Pons (tissue), 1 donor: ENCODE results near the gene C11orf65.
"Not testable (repeated sequence)": the region's sequence is repeated elsewhere in the genome, so short reads cannot be mapped to it uniquely, and the experiment has no call there.

Experiments used
- DNase-seq: peaks from one replicate; pipeline ENCODE4 v3.0.0-alpha.2; 2016; ENCODE audit warnings: low spot score

C11orf65 gene

GRCh38 chr11:108472681-108473080, 5.4 kb upstream of the C11orf65 start:
- DNase-seq = no peak

GRCh38 chr11:108468478-108468864, 1.1 kb upstream of the C11orf65 start:
- no peak for DNase-seq

DNA sequence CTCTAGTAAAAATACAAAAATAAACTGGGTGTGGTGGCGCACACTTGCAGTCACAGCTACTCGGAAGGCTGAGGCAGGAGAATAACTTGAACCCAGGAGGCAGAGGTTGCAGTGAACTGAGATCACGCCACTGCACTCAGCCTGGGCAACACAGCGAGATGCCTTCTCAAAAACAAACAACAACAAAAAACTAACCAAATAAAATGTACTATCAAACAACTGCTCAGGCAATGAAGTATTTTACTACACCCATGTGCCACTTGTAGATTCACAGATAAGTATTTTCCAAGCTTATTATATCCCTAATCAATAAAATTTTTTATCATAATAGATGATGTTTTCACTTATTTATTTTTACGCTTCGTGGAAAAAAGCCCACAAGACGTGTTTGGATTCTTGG, 924 bp downstream of the C11orf65 start:
- DNase-seq = no peak

DNA sequence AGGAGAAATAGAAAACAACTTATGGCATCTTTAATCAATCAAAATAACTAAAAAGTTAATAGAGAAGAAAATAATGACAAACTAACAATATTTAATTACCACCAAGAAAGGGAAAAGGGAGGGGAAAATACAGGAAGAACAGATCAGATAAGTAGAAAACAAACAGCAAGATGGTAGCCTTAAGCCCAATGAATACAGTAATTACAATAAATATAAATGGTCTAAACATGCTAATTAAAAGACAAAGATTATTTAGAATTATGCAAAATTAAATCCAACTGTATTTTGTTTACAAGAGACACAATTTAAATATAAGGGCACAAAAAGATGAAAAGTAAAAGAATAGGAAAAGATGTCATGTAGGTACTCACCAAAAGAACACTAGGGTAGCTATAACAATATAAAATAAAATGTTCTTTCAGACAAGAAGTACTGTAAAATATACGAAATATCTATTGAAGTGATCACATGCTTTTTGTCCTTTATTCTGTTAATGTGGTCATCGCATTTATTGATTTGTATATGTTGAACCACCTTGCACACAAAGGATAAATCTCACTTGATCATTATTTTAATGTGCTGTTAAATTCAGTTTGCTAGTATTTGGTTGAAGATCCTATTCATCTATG, 14.0 kb downstream of the C11orf65 start:
- DNase-seq = no peak

DNA sequence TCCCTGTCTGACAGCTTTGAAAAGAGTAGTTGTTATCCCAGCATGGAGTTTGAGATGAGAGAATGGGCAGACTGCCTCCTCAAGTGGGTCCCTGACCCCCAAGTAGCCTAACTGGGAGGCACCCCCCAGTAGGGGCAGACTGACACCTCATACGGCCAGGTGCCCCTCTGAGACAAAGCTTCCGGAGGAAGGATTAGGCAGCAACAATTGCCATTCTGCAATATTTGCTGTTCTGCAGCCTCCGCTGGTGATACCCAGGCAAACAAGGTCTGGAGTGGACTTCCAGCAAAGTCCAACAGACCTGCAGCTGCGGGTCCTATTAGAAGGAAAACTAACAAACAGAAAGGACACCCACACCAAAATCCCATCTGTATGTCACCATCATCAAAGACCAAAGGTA, 25.9 kb downstream of the C11orf65 start:
- DNase-seq = not testable (repeated sequence)

DNA sequence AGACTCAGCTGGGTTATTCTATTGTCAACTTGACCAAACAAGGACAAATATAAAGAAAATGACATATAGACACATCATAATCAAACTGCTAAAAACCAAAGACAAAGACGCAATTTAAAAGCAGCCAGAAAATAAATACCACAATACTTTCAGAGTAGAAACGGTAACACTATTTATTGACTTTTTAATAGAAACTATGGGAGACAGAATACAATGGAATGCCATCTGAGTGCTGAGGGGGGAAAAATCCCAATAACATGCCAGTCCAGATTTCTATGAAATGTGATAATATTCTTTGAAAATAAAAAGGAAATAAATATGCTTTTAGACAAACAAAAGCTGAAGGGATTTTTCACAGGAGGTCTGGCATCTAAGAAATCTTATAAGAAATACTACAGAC, 30.7 kb downstream of the C11orf65 start:
- no peak for DNase-seq

DNA sequence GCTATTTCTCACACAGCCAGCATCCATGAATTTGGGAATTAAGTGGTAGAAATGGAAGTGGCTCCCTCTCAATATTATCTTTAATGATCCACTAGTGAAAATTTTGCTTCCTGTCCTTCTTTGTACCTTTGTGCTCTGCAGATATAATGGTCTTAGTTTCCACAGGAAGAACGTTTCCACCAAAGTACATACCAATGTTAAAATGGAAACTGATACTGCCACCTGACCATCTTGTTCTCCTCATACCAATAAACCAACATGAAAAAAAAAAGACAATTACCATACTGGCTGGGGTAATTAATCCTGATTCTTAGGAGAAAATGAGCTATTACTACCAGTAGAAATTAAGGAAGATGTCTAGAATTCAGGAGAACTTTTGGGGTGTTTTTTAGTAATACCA, 32.3 kb downstream of the C11orf65 start:
- DNase-seq = no peak

- DNase-seq = no peak
Measured at GRCh38 chr11:108432783-108433182, 34.5 kb downstream of the C11orf65 start.

DNA sequence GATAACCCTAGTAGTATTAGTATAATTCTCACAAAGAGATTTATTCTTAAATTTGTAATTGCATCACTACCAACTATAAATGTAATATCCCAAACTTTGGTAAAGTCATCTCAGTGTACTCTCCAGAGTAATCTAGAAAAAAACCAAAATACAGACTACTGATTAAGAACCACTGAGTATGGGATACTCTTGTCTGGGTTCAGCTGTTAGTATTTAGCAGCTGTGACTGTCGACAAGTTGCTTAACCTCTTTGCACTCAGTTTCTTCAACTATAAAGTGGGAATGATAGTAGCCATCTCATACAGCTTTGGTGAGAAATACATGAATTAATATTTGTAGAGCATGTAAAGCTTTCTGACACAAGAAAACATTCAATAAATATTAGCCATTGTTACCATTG, 35.3 kb downstream of the C11orf65 start:
- DNase-seq = no peak

- no peak for DNase-seq
Measured at GRCh38 chr11:108431370-108431769, 36.0 kb downstream of the C11orf65 start.

- DNase-seq = not testable (repeated sequence)
Measured at GRCh38 chr11:108417551-108417950, 49.8 kb downstream of the C11orf65 start.

- no peak for DNase-seq
Measured at GRCh38 chr11:108414958-108415357, 52.4 kb downstream of the C11orf65 start.

DNA sequence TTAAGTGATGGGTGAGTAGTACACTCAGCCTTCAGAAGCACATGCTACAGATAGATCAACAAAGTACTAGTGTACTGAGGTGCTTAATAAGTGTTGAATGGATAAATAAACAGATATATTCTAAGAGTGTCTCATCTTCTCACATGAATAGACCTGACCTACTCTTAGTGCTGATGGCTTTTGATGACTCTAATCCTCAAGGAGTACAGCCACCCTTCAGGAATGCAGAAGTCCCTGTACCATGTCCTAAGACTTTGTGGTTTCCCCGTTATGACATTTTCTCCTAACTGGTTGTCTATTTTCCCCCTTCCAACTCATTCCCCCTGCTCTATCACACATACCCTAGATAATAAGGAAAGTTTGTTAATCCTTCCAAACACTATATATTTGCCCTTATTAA, 61.6 kb downstream of the C11orf65 start:
- DNase-seq = no peak

DNA sequence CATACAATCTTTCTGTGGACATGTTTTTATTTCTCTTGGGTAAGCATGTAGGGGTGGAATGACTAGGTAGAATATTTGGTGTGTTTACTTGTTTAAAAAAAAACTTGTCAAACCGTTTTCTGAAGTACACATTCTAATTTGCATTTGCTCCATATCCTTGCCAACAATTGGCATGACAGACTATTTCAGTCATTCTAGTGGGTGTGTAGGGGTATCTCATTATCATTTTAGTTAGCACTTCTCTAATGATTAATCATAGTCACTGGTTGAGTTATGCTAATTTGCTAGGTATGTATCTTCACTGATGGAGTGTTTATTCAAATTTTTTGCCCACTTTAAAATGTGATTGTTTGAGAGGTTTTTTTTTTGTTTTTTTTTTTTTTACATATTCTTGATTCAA, 64.3 kb downstream of the C11orf65 start:
- no peak for DNase-seq

DNA sequence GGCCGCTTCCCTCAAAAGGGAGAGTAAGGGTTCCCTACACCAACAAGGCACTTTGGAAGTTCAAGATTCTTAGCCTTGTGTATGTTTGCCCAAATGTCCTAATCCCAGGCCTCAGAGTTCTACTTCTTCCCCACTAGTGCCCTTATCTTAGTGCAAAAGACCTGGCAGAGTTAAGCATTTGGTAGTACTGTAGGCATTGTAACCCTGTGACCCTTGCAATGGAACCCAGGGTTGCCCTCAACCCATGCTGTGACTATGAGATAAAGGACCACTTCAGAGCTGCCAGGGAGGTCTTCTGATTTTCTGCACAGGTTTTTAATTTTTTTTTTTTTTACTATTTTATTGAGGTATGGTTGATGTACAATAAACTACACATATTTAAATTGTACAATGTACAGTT, 65.1 kb downstream of the C11orf65 start:
- DNase-seq = no peak

GRCh38 chr11:108398439-108398838, 68.9 kb downstream of the C11orf65 start:
- no peak for DNase-seq

- DNase-seq = not testable (repeated sequence)
Measured at GRCh38 chr11:108396672-108397071, 70.7 kb downstream of the C11orf65 start.

DNA sequence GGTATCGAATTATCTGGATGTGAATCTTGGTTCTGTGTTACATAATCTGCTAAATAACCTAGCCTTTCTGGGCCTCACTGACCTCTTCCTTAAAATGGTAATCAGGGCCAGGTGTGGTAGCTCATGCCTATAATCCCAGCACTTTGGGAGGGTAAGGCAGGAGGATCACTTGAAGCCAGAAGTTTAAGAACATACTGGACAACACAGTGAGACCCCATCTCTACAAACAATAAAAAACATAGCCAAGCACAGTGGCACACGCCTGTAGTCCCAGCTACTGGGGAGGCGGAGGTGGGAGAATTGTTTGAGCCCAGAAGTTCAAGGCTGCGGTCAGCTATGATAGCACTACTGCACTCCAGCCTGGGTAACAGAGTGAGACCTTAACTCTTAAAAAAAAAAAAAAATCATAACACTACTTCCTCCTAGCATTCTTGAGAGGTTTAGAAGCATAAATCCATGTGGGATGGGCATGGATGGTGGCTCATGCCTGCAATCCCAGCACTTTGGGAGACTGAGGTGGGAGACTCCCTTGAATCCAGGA, 72.5 kb downstream of the C11orf65 start:
- DNase-seq = no peak

DNA sequence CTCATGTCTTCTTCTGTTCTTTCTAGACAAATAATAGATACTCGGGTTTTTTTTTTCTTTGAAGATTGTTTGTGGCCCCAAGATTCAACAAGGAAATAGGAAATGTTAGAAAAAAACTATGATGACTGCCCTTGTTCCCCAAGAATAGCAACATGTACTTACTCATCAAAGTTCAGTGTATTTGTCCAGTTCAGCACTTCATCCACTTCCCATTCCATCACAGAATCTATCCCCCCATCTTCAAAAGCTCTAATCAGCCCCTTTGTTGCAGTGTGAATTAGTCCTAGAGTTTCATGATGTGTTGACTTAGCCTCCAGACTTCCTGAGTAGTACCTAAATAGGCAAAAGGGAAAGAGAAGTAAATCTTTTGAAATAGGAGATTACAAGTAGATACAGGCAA, 74.3 kb downstream of the C11orf65 start:
- peak; percentile 36 for DNase-seq

- no peak for DNase-seq
Measured at GRCh38 chr11:108392353-108392752, 75.0 kb downstream of the C11orf65 start.

GRCh38 chr11:108388576-108388975, 78.8 kb downstream of the C11orf65 start:
- no peak for DNase-seq

- DNase-seq = not testable (repeated sequence)
Measured at GRCh38 chr11:108373505-108373904, 93.8 kb downstream of the C11orf65 start.

DNA sequence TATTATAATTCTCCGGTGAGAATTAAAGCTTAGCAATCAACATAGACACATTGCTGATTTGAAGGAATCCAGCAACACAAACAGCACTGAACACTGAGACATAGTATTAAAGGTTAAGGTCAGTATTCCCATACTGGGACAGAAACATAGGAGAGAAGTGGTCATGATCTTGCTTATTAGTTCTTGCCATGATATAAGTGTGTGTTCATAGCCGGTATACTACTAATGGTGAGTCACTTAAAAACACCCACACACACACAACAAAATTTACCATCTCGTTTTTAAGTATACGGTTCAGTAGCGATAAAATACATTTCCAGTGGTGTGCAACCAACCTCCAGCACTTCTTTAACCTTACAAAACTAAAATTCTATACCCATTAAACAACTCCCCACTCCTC, 96.3 kb downstream of the C11orf65 start:
- DNase-seq = no peak

DNA sequence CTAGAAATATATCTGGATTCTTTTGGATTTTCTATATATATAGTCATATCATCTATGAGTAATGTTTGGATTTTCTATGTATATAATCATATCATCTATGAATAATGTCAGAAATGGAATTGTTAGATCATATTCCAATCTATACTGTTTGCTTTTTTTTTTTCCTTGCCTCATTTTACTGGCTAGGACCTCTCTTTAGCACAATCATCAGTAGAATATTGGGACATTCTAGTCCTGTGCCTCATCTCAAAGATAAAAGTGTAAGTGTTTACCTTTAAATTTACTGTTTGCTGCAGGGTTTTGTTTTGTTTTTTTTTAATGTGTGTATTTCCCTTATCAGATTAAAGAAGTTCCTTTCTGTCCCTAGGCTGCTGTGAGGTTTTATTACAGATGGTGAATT, 97.0 kb downstream of the C11orf65 start:
- no peak for DNase-seq
